HFF-Myc (cell line): ENCODE measurements around the gene RAB1B.

Source experiments
- DNase-seq: peaks from one replicate; pipeline ENCODE4 v3.0.0-alpha.2; 2011; ENCODE audit warnings: low read depth; ENCODE audit errors: extremely low read depth
- H3K4me3 ChIP-seq: replicated peaks from 2 replicates; pipeline ENCODE4 v1.5.1; 2011; ENCODE audit warnings: low read depth, mild to moderate bottlenecking, control low read depth, low read length
- TF ChIP-seq, protein P1 (sequence below): IDR thresholded peaks from 2 replicates; pipeline ENCODE4 v1.5.1; 2012; ENCODE audit warnings: mild to moderate bottlenecking, low read depth, low read length, control low read depth; ENCODE audit errors: missing control alignments

Gene RAB1B

GRCh38 chr11:66268244-66268951 is at the start of gene RAB1B:
Gene RAB1B, plus strand, starts transcription at chr11:66268639. Its CDS starts 41 bp downstream, at chr11:66268680.
- H3K4me3 ChIP-seq, result peak within 1 kb of the TSS; percentile 98
- TF ChIP-seq, protein P1, sequence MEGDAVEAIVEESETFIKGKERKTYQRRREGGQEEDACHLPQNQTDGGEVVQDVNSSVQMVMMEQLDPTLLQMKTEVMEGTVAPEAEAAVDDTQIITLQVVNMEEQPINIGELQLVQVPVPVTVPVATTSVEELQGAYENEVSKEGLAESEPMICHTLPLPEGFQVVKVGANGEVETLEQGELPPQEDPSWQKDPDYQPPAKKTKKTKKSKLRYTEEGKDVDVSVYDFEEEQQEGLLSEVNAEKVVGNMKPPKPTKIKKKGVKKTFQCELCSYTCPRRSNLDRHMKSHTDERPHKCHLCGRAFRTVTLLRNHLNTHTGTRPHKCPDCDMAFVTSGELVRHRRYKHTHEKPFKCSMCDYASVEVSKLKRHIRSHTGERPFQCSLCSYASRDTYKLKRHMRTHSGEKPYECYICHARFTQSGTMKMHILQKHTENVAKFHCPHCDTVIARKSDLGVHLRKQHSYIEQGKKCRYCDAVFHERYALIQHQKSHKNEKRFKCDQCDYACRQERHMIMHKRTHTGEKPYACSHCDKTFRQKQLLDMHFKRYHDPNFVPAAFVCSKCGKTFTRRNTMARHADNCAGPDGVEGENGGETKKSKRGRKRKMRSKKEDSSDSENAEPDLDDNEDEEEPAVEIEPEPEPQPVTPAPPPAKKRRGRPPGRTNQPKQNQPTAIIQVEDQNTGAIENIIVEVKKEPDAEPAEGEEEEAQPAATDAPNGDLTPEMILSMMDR, result no peak
- peak; percentile 99 for DNase-seq

- no peak for DNase-seq
Measured at GRCh38 chr11:66218846-66219620, 49.4 kb upstream of the RAB1B start.

DNA sequence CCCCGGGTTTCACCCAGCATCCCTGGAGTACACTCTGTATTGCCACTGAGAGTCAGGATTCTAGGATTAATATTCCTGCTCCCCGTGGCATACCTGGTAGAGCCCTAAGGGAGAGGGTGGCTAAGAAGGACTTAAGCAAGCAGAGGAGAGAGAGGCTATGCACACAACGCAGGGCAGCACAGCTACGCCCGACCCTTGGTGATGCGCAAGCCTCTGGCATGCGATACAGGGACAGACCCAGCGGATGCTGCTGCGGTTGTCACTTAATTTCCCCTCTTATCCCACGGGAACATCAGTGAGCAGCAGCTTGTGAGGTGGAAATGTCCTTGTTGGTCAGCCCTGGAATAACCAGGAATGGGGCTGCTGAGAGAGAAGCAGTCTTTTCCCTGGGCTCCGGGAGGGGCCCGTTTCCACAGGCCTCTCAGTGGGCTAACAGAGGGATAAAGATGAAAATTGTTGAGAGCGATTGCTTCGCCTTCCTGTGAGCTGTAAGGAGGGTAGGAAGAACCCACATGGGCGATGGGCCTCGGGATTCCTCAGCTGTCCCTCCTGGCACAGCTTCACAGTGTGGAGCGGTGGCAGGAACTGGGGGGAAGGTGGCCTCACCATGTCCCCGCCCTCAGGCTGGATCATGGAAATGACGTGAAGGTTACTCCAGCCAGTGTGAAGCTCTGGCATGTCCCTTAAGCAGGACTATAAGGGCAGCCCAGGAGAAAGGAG is 48.4 kb upstream of the RAB1B start:
- H3K4me3 ChIP-seq, result no peak overlapping the region
- TF ChIP-seq, protein P1, result no peak
- DNase-seq, result no peak

More at GRCh38 chr11:66218846-66219620, 49.4 kb upstream of the RAB1B start:
- TF ChIP-seq, protein P1, result no peak
- H3K4me3 ChIP-seq, result no peak overlapping the region

DNA sequence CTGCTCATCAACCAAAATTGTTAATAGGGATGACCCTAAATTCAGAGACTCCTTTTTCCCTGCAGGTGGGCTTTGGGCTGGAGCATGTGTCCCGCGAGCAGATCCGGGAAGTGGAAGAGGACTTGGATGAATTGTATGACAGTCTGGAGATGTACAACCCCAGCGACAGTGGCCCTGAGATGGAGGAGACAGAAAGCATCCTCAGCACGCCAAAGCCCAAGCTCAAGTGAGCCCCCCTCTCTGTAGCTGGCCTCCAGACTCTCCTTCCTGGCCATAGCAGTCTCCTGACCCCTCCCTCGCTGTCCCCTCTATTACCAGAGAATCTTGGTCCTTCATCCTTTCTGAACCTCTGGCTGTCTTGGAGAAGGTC is 47.9 kb upstream of the RAB1B start:
- DNase-seq, result no peak
- TF ChIP-seq, protein P1, result no peak
- H3K4me3 ChIP-seq, result no peak overlapping the region

- TF ChIP-seq, protein P1, result no peak
- H3K4me3 ChIP-seq, result no peak overlapping the region
- no peak for DNase-seq
Measured at GRCh38 chr11:66221012-66221411, 47.4 kb upstream of the RAB1B start.

- no peak for DNase-seq
- TF ChIP-seq, protein P1, result no peak
- no peak overlapping the region for H3K4me3 ChIP-seq
Measured at GRCh38 chr11:66221726-66222236, 46.7 kb upstream of the RAB1B start.
